Measurements from ENCODE around the gene PDK1. TPM values are rescaled to one million over a fixed set of nuclear protein-coding genes. Genes with fewer than 3 reads are reported as not detected.

The PDK1 gene
- total RNA-seq, 1 experiment from 2014 or later: 130 TPM

- no peaks in the 10 kb centered on the region for H3K9me3 ChIP-seq (ENCODE audit: low read length)
- H3K9ac ChIP-seq (ENCODE audit: low read length): no peak overlapping the region
- H3K27me3 ChIP-seq (ENCODE audit: low read length): no peaks in the 10 kb centered on the region
- no peak overlapping the region for H2AFZ ChIP-seq (ENCODE audit: low read length)
- H3K27ac ChIP-seq (ENCODE audit: low read length): no peak overlapping the region
- H3K9me2 ChIP-seq (replicated peaks; ENCODE audit: insufficient read depth, low read length): no peaks in the 10 kb centered on the region
- H3K4me3 ChIP-seq (ENCODE audit: low read length): no peak overlapping the region
- peaks cover 53% of the 10 kb centered on the region for H3K36me3 ChIP-seq (ENCODE audit: insufficient read depth, low read length)
- H3K4me2 ChIP-seq (ENCODE audit: low read depth, low read length, poor library complexity, severe bottlenecking): no peak overlapping the region
- peak; percentile 29 for DNase-seq
- H3K79me2 ChIP-seq (ENCODE audit: low read length): peaks cover 27% of the 10 kb centered on the region; the same call in 1 of the 2 replicates
- H3K4me1 ChIP-seq (ENCODE audit: low read length): no peaks in the 10 kb centered on the region
- no peaks in the 10 kb centered on the region for H4K20me1 ChIP-seq (ENCODE audit: insufficient read depth, low read depth, low read length)
These were observed 50.4 kb downstream of the PDK1 start for GRCh38 chr2:172606285-172606684.

DNA sequence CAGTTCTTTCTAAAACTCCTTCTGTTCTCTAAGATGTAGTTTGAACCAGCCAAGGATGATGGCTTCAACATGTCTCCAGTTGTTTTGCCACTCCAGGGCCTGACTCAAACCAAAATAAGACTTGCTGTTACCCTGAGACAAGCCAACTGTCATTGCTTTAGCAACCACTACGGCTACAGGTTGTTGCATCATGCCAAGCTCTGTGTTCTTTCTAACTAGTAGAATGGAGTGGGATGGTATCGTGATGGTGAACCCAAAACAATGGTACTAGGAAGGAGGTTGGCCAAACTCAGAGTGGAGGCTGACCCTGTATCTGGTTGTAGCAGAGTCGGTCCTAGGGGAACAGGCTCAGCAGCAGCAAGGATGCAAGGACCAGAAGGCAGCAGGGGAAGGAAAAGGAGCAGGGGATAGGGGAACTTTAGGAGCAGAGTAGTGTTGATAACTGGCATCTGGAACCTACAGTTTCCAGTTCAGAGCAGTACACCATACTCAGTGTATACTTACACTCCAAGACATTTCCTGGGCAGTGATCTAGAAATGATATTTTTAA, 51.6 kb downstream of the PDK1 start:
- peaks cover 20% of the 10 kb centered on the region; the same call in 1 of the 2 replicates for H3K79me2 ChIP-seq (ENCODE audit: low read length)
- H2AFZ ChIP-seq (ENCODE audit: low read length): no peak overlapping the region
- H3K9me3 ChIP-seq (ENCODE audit: low read length): no peaks in the 10 kb centered on the region
- no peak overlapping the region for H3K27ac ChIP-seq (ENCODE audit: low read length)
- DNase-seq: no peak
- H3K9me2 ChIP-seq (replicated peaks; ENCODE audit: insufficient read depth, low read length): no peaks in the 10 kb centered on the region
- no peak overlapping the region for H3K4me2 ChIP-seq (ENCODE audit: low read depth, low read length, poor library complexity, severe bottlenecking)
- H3K27me3 ChIP-seq (ENCODE audit: low read length): no peaks in the 10 kb centered on the region
- peaks cover 42% of the 10 kb centered on the region for H3K36me3 ChIP-seq (ENCODE audit: insufficient read depth, low read length)
- no peak overlapping the region for H3K9ac ChIP-seq (ENCODE audit: low read length)
- no peaks in the 10 kb centered on the region for H3K4me1 ChIP-seq (ENCODE audit: low read length)
- no peaks in the 10 kb centered on the region for H4K20me1 ChIP-seq (ENCODE audit: insufficient read depth, low read depth, low read length)
- no peak overlapping the region for H3K4me3 ChIP-seq (ENCODE audit: low read length)

DNA sequence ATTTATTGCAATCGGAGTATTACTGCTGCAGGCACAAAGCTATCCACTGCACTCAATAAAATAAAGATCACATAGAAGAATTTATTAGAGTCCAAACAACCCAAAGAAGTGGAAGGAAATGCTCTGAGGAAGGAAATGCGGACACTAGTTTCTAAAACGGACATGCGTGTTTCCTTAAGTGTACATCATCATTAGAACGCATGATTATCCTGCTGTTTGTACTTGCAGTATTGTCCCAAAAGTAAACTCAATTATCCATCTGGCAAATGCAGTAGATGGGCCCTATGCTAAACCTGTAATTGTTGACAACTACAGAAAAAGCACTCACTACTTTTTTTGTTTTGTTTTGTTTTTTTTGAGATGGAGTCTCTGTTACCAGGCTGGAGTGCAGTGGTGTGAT, 53.6 kb downstream of the PDK1 start:
- DNase-seq: no peak
- no peaks in the 10 kb centered on the region for H3K4me1 ChIP-seq (ENCODE audit: low read length)
- H3K9me2 ChIP-seq (replicated peaks; ENCODE audit: insufficient read depth, low read length): no peaks in the 10 kb centered on the region
- H3K79me2 ChIP-seq (ENCODE audit: low read length): peaks cover 11% of the 10 kb centered on the region; the same call in 1 of the 2 replicates
- H3K36me3 ChIP-seq (ENCODE audit: insufficient read depth, low read length): peaks cover 39% of the 10 kb centered on the region
- no peak overlapping the region for H3K27ac ChIP-seq (ENCODE audit: low read length)
- no peaks in the 10 kb centered on the region for H3K9me3 ChIP-seq (ENCODE audit: low read length)
- no peak overlapping the region for H3K4me2 ChIP-seq (ENCODE audit: low read depth, low read length, poor library complexity, severe bottlenecking)
- no peak overlapping the region for H3K4me3 ChIP-seq (ENCODE audit: low read length)
- no peak overlapping the region for H3K9ac ChIP-seq (ENCODE audit: low read length)
- no peak overlapping the region for H2AFZ ChIP-seq (ENCODE audit: low read length)
- no peaks in the 10 kb centered on the region for H3K27me3 ChIP-seq (ENCODE audit: low read length)
- H4K20me1 ChIP-seq (ENCODE audit: insufficient read depth, low read depth, low read length): no peaks in the 10 kb centered on the region

DNA sequence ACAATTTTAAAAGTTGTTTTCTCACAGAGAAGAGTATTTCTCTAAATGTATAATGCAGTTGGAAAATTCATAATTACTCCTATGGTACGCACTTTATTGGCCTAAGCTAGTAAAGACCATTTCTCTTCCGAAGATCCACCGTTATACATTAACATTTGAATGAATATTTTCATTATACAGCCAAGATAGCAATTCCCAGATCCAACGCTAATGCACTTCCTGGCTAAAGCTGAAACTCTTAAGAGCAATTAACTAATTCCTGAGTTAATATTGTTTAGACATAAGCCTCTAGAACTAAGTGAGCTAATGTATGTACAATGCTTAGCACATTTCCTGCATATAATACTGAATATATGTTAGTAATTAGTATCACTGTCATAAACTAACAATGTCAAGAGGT, 56.2 kb downstream of the PDK1 start:
- 0 out of 2 replicates have a peak, but pooled peaks cover 3% of the 10 kb centered on the region for H3K79me2 ChIP-seq (ENCODE audit: low read length)
- no peaks in the 10 kb centered on the region for H3K4me1 ChIP-seq (ENCODE audit: low read length)
- no peak overlapping the region for H3K4me2 ChIP-seq (ENCODE audit: low read depth, low read length, poor library complexity, severe bottlenecking)
- H4K20me1 ChIP-seq (ENCODE audit: insufficient read depth, low read depth, low read length): no peaks in the 10 kb centered on the region
- H2AFZ ChIP-seq (ENCODE audit: low read length): no peak overlapping the region
- DNase-seq: no peak
- no peak overlapping the region for H3K27ac ChIP-seq (ENCODE audit: low read length)
- no peaks in the 10 kb centered on the region for H3K9me2 ChIP-seq (replicated peaks; ENCODE audit: insufficient read depth, low read length)
- no peak overlapping the region for H3K9ac ChIP-seq (ENCODE audit: low read length)
- no peak overlapping the region for H3K4me3 ChIP-seq (ENCODE audit: low read length)
- H3K27me3 ChIP-seq (ENCODE audit: low read length): no peaks in the 10 kb centered on the region
- no peaks in the 10 kb centered on the region for H3K9me3 ChIP-seq (ENCODE audit: low read length)
- H3K36me3 ChIP-seq (ENCODE audit: insufficient read depth, low read length): peaks cover 32% of the 10 kb centered on the region

- 0 out of 2 replicates have a peak, but pooled peaks cover 3% of the 10 kb centered on the region for H3K79me2 ChIP-seq (ENCODE audit: low read length)
- no peaks in the 10 kb centered on the region for H3K27me3 ChIP-seq (ENCODE audit: low read length)
- no peak overlapping the region for H2AFZ ChIP-seq (ENCODE audit: low read length)
These were observed 57.1 kb downstream of the PDK1 start for GRCh38 chr2:172613040-172613439.

GRCh38 chr2:172613615-172614231, 57.8 kb downstream of the PDK1 start:
- no peak for DNase-seq
- no peaks in the 10 kb centered on the region for H3K9me2 ChIP-seq (replicated peaks; ENCODE audit: insufficient read depth, low read length)
- H3K79me2 ChIP-seq (ENCODE audit: low read length): no peaks in the 10 kb centered on the region
- peaks cover 22% of the 10 kb centered on the region for H3K36me3 ChIP-seq (ENCODE audit: insufficient read depth, low read length)
- H3K9ac ChIP-seq (ENCODE audit: low read length): no peak overlapping the region
- H3K27me3 ChIP-seq (ENCODE audit: low read length): no peaks in the 10 kb centered on the region
- H3K9me3 ChIP-seq (ENCODE audit: low read length): no peaks in the 10 kb centered on the region
- H4K20me1 ChIP-seq (ENCODE audit: insufficient read depth, low read depth, low read length): no peaks in the 10 kb centered on the region
- H3K4me1 ChIP-seq (ENCODE audit: low read length): no peaks in the 10 kb centered on the region
- no peak overlapping the region for H3K4me2 ChIP-seq (ENCODE audit: low read depth, low read length, poor library complexity, severe bottlenecking)
- H3K4me3 ChIP-seq (ENCODE audit: low read length): no peak overlapping the region
- H3K27ac ChIP-seq (ENCODE audit: low read length): no peak overlapping the region
- H2AFZ ChIP-seq (ENCODE audit: low read length): no peak overlapping the region

More at GRCh38 chr2:172613040-172613439, 57.1 kb downstream of the PDK1 start:
- Histone ChIP-seq H3K9ac (ENCODE audit: low read length) (no peak overlapping the region), H3K9me2 (replicated peaks; ENCODE audit: insufficient read depth, low read length) (no peaks in the 10 kb centered on the region), H3K9me3 (ENCODE audit: low read length) (no peaks in the 10 kb centered on the region), H4K20me1 (ENCODE audit: insufficient read depth, low read depth, low read length) (no peaks in the 10 kb centered on the region), H3K4me1 (ENCODE audit: low read length) (no peaks in the 10 kb centered on the region), H3K36me3 (ENCODE audit: insufficient read depth, low read length) (peaks cover 28% of the 10 kb centered on the region), H3K4me2 (ENCODE audit: low read depth, low read length, poor library complexity, severe bottlenecking) (no peak overlapping the region), H3K27ac (ENCODE audit: low read length) (no peak overlapping the region), H3K4me3 (ENCODE audit: low read length) (no peak overlapping the region)
- no peak for DNase-seq

DNA sequence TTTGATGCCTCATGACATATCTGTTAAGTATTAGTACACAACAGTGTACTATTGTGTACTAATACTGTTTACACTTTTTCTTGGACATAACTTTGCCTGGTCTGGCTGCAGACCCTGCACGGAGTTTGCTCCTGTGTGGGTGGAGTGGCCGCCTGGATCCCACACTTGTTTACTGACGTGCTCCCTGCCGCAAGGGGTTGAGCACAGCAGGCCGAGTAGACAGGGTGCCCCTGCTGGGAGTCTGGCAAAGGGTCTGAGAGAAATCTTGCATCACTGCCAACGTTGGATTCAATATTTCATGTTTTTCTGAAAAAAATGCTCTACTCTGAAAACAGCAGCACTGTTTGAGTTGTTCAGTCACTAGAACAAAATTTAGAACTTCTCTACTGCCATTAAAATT, 59.0 kb downstream of the PDK1 start:
- H3K79me2 ChIP-seq (ENCODE audit: low read length): no peaks in the 10 kb centered on the region
- H3K36me3 ChIP-seq (ENCODE audit: insufficient read depth, low read length): peaks cover 15% of the 10 kb centered on the region
- H3K9ac ChIP-seq (ENCODE audit: low read length): no peak overlapping the region

DNA sequence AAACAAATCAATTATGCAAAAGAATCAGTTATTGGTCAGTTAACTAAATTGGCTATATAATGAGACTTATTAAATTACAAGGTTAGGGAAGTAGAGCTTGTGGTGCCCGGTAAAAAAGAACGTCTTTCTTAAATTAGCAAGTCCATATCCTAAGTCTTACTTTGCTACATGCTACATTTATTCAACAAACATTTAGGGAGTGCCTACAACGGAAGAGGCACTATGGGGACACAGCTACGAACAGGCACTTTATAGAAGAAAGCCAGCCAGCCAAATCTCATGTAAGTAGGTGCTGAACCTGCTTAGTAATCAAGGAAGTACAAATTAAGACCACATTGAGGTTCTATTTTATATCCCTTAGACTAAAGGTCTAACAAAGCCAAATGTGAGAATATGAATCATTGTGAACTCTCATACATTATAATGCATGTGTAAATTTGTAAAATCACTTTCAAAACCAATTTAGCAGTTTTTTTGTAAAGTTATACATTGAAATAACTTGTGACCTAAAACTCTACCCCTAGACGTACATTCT, 59.9 kb downstream of the PDK1 start:
- Histone ChIP-seq H3K27me3 (ENCODE audit: low read length) (no peaks in the 10 kb centered on the region), H3K27ac (ENCODE audit: low read length) (no peak overlapping the region), H3K79me2 (ENCODE audit: low read length) (no peaks in the 10 kb centered on the region), H3K36me3 (ENCODE audit: insufficient read depth, low read length) (peaks cover 15% of the 10 kb centered on the region), H3K4me1 (ENCODE audit: low read length) (no peaks in the 10 kb centered on the region), H3K9me3 (ENCODE audit: low read length) (no peaks in the 10 kb centered on the region), H2AFZ (ENCODE audit: low read length) (no peak overlapping the region), H3K4me2 (ENCODE audit: low read depth, low read length, poor library complexity, severe bottlenecking) (no peak overlapping the region), H3K9me2 (replicated peaks; ENCODE audit: insufficient read depth, low read length) (no peaks in the 10 kb centered on the region), H4K20me1 (ENCODE audit: insufficient read depth, low read depth, low read length) (no peaks in the 10 kb centered on the region), H3K4me3 (ENCODE audit: low read length) (no peak overlapping the region), H3K9ac (ENCODE audit: low read length) (no peak overlapping the region)
- DNase-seq: no peak

More for the DNA sequence above, 59.0 kb downstream of the PDK1 start:
- Histone ChIP-seq H4K20me1 (ENCODE audit: insufficient read depth, low read depth, low read length) (no peaks in the 10 kb centered on the region), H3K9me3 (ENCODE audit: low read length) (no peaks in the 10 kb centered on the region), H3K4me3 (ENCODE audit: low read length) (no peak overlapping the region), H3K4me2 (ENCODE audit: low read depth, low read length, poor library complexity, severe bottlenecking) (no peak overlapping the region), H3K9me2 (replicated peaks; ENCODE audit: insufficient read depth, low read length) (no peaks in the 10 kb centered on the region), H3K27ac (ENCODE audit: low read length) (no peak overlapping the region), H3K4me1 (ENCODE audit: low read length) (no peaks in the 10 kb centered on the region), H3K27me3 (ENCODE audit: low read length) (no peaks in the 10 kb centered on the region), H2AFZ (ENCODE audit: low read length) (no peak overlapping the region)
- DNase-seq: no peak
